ENCODE results near the gene TTC21A.

DNA sequence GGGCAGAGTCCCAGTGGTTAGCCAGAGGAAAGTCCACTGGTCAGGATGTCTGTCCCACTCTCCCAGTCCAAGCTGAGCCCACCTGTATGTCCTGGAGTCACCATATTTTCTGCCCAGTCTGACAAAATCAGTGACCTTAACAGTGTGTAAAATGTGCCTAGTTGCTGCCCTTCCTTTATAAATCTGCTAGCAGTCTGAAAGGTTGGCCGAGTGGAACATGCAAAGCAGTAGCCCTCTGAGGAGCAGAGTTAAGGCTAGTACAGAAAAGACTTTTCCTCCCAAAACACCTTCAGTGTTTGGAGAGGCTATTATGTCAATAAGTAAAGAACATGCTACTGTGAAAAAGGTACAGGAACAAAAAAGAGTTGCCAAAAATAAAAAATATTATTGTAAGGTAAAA, 15.3 kb downstream of the TTC21A start:
- TF ChIP-seq, protein P1, sequence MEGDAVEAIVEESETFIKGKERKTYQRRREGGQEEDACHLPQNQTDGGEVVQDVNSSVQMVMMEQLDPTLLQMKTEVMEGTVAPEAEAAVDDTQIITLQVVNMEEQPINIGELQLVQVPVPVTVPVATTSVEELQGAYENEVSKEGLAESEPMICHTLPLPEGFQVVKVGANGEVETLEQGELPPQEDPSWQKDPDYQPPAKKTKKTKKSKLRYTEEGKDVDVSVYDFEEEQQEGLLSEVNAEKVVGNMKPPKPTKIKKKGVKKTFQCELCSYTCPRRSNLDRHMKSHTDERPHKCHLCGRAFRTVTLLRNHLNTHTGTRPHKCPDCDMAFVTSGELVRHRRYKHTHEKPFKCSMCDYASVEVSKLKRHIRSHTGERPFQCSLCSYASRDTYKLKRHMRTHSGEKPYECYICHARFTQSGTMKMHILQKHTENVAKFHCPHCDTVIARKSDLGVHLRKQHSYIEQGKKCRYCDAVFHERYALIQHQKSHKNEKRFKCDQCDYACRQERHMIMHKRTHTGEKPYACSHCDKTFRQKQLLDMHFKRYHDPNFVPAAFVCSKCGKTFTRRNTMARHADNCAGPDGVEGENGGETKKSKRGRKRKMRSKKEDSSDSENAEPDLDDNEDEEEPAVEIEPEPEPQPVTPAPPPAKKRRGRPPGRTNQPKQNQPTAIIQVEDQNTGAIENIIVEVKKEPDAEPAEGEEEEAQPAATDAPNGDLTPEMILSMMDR (CRISPR knock-in tag; IDR thresholded peaks at IDR 0.05): no peak
- TF ChIP-seq ZNF564 (CRISPR knock-in tag; IDR thresholded peaks at IDR 0.05): no peak
- no peak for TF ChIP-seq BRCA1 (CRISPR knock-in tag; IDR thresholded peaks at IDR 0.05)
- TF ChIP-seq TAF1 (CRISPR knock-in tag; IDR thresholded peaks at IDR 0.05): no peak
- no peak for TF ChIP-seq NFYB (CRISPR knock-in tag; IDR thresholded peaks at IDR 0.05)

Data from HepG2 (cell line).